ENCODE results near the gene DFFA.
"Not testable (repeated sequence)": the region's sequence is repeated elsewhere in the genome, so short reads cannot be mapped to it uniquely, and the experiment has no call there.

The DFFA gene

GRCh38 chr1:10506677-10507047 is 34.3 kb upstream of the DFFA start:
- no peak for TF ChIP-seq CTCF (conservative IDR thresholded peaks at IDR 0.05; ENCODE audit: low read depth)
- ChIA-PET POLR2A (ENCODE audit: low non-redundant PET) (no interaction called here), CTCF (interaction anchor here (1.0 to 2.7 kb wide), 8 partner anchors 11 to 507 kb away, joined by 3 to 22 read pairs (median 5); partner anchors contain the start of gene CENPS)

DNA sequence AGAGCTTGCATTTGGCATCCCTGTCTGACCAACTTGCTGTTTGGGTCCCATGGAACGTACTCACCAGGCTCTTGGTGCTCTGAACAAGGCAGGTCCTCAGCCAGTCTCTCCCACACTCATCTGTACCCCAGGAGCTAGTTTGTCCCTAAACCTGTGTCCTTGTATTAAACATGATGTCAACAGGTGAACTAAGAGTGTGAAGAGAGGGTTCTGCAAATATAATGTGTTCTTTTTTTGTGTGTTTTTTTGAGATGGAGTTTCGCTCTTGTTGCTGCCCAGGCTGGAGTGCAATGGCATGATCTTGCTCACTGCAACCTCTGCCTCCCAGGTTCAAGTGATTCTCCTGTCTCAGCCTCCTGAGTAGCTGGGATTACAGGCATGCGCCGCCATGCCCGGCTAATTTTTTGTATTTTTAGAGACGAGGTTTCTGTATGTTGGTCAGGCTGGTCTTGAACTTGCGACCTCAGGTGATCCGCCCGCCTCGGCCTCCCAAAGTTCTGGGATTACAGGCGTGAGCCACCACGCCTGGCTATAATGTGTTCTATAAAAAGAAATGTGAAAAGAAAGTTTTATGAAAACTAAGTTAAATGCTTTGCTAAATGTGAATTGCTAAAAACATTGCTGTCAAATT is 33.8 kb upstream of the DFFA start:
- CTCF ChIA-PET: interaction anchor here (1.3 to 2.7 kb wide), 2 partner anchors 10 to 76 kb away, joined by 8 to 22 read pairs; partner anchors contain the start of gene CENPS
- POLR2A ChIA-PET (ENCODE audit: low non-redundant PET): interaction anchor here (0.6 kb wide), 2 partner anchors 356 to 1305 kb away, joined by 5 to 7 read pairs; no protein-coding TSS in a partner anchor
- not testable (repeated sequence) for DNase-seq (ENCODE audit: low spot score)
- H3K27ac ChIP-seq: peak overlapping the region; percentile 16; the same call in 1 of the 2 replicates

More at GRCh38 chr1:10506677-10507047, 34.3 kb upstream of the DFFA start:
- no peak for DNase-seq (ENCODE audit: low spot score)
- no peak overlapping the region for H3K27ac ChIP-seq

- no peak for DNase-seq (ENCODE audit: low spot score)
- ChIA-PET CTCF (interaction anchor here (1.1 to 1.2 kb wide), 2 partner anchors 9 to 533 kb away, joined by 4 to 9 read pairs; no protein-coding TSS in a partner anchor), POLR2A (ENCODE audit: low non-redundant PET) (interaction anchor here (0.5 kb wide), 1 partner anchor 345 kb away, joined by 3 read pairs; no protein-coding TSS in a partner anchor)
- no peak for TF ChIP-seq CTCF (conservative IDR thresholded peaks at IDR 0.05; ENCODE audit: low read depth)
- H3K27ac ChIP-seq: peak overlapping the region; percentile 33
These were observed 31.9 kb upstream of the DFFA start for GRCh38 chr1:10504249-10504648.

- ChIA-PET POLR2A (ENCODE audit: low non-redundant PET) (no interaction called here), CTCF (no interaction called here)
- no peak for TF ChIP-seq CTCF (conservative IDR thresholded peaks at IDR 0.05; ENCODE audit: low read depth)
- DNase-seq (ENCODE audit: low spot score): no peak
- H3K27ac ChIP-seq: no peak overlapping the region
These were observed 29.9 kb upstream of the DFFA start for GRCh38 chr1:10502206-10502605.

DNA sequence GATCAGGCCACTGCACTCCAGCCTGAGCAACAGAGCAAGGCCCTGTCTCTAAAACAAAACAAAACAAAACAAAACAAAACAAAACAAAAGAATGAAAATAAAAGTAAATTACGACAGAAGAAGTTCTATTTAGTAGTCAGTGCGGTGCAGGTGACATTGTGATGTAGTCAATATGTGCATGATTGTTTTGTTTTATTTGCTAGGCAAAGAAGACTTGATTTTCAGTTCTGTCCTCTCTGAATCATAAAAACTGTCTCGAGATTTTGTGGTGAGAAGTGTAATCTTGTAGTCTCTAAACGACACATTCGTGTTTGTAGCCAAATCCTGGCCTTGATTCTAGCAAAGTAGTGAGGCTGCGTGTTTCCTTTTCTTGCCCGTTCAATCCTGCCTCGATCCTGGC is 25.9 kb upstream of the DFFA start:
- 0 out of 2 replicates have a peak overlapping the region, but pooled peaks have one; percentile 33 for H3K27ac ChIP-seq
- no peak for TF ChIP-seq CTCF (conservative IDR thresholded peaks at IDR 0.05; ENCODE audit: low read depth)
- DNase-seq (ENCODE audit: low spot score): no peak
- CTCF ChIA-PET: interaction anchor here (0.7 to 0.8 kb wide), 2 partner anchors 9 to 324 kb away, joined by 4 read pairs; no protein-coding TSS in a partner anchor
- POLR2A ChIA-PET (ENCODE audit: low non-redundant PET): no interaction called here

DNA sequence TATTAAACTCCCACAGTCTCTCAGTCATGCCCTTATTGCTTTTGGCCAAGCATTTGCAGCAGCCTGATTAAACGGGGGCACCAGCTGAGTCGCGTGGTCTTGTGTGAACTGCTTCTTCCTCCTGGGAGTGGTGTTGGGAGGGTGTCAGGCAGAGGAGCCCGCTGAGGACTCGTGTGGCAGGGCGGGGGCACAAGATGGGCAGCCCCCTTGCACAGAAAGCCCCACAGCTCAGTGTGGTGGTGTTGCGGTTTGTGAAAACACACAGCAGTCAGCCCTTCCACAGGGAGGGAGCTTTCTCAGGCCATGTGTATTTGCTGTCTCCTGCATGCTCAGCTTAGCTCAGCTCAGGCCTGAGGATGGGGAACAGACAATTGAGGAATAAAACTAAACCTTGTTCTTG is 24.8 kb upstream of the DFFA start:
- POLR2A ChIA-PET (ENCODE audit: low non-redundant PET): no interaction called here
- CTCF ChIA-PET: interaction anchor here (3.2 kb wide), 1 partner anchor 11 kb away, joined by 22 read pairs; no protein-coding TSS in a partner anchor
- H3K27ac ChIP-seq: peak overlapping the region; percentile 95
- DNase-seq (ENCODE audit: low spot score): no peak
- no peak for TF ChIP-seq CTCF (conservative IDR thresholded peaks at IDR 0.05; ENCODE audit: low read depth)

DNA sequence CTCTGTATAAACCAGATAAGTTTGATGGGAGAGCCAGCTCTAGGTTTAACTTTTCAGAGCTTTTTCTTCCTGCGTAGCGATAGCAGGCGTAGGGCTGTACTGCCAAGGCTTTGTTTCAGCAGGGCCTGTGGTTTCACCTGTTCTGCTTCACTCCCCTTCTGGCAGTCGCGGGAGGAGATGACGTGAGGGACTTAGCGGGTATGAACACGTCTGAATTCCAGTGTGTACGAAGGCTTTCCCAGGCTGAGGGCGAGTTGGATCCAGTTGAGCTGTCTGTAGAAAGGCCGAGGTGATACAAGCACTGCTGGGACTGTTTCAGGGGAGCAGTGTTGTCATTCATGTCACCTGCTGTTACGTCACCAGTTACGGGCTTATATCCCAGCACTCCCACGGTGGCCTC is 23.6 kb upstream of the DFFA start:
- CTCF ChIA-PET: interaction anchor here (3.2 to 4.0 kb wide), 2 partner anchors 12 to 65 kb away, joined by 22 to 44 read pairs; partner anchors contain the start of gene CENPS

More for the DNA sequence above, 23.6 kb upstream of the DFFA start:
- TF ChIP-seq CTCF (conservative IDR thresholded peaks at IDR 0.05; ENCODE audit: low read depth): no peak
- H3K27ac ChIP-seq: peak overlapping the region; percentile 95
- DNase-seq (ENCODE audit: low spot score): peak; percentile 95
- POLR2A ChIA-PET (ENCODE audit: low non-redundant PET): interaction anchor here (1.0 kb wide), 1 partner anchor 404 kb away, joined by 3 read pairs; no protein-coding TSS in a partner anchor
